NOMO-1 treated with DMSO at 0.1 percent for 48 hours (cell line): Measurements from ENCODE around the gene PCBP1.
A peak's percentile ranks its signal among the peaks of the same experiment; 100 is the strongest.
"Not testable (repeated sequence)": the region's sequence is repeated elsewhere in the genome, so short reads cannot be mapped to it uniquely, and the experiment has no call there.

Experiments
- DNase-seq: peaks from one replicate; lab custom pipeline; 2025; ENCODE audit not compliant: unreplicated experiment; lab: John Stamatoyannopoulos, UW

PCBP1 gene

DNA sequence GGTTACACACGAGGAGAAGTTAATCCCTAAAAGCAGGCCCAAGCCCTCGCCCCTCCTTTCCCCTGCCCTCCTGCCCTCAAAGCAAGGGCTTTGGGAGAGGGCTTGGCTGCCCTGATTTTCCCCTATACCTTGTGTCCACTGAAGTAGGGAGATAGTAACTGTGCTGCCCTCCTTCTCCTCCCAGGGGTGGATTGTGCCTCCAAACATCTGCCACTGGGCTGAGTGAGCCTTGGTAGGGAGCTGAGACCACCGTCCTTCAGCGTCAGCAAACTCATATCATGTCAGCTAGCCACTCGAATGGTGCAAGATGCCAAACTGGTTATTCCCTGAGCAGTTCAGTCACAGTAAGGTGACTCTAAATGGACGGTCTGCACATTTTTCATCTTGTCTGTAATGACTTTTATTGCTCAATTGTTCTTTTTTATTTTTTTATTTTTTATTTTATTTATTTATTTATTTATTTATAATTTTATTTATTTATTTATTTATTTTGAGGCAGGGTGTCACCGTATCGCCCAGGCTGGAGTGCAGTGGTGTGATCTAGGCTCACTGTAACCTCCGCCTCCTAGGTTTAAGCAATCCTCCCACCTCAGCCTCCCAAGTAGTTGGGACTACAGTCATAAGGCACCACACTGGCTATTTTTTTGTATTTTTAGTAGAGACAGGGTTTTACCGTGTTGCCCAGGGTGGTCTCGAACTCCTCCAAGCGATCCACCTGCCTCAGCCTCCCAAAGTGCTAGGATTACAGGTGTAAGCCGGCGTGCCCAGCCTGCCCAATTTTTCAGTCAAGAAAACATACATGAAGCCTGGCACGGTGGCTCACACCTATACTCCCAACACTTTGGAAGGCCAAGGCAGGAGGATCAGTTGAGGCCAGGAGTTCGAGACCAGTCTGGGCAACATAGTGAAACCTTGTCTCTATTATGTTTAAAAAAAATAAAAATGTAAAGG, 8.7 kb downstream of the PCBP1 start:
- no peak for DNase-seq

DNA sequence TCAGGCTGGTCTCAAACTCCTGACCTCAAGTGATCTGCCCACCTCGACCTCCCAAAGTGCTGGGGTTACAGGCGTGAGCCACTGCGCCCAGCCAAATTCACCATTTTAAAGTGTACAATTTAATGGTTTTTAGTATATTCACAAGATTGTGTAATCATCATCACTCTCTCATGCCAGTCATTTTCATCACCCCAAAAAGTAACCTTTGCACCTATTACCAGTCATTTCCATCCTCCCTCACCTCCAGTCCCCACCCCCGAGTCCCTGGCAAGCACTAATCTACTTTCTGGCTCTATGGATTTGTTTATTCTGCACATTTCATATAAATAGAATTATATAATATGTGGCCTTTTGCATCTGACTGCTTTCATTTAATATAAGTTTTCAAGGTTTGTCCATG, 10.8 kb downstream of the PCBP1 start:
- no peak for DNase-seq

DNA sequence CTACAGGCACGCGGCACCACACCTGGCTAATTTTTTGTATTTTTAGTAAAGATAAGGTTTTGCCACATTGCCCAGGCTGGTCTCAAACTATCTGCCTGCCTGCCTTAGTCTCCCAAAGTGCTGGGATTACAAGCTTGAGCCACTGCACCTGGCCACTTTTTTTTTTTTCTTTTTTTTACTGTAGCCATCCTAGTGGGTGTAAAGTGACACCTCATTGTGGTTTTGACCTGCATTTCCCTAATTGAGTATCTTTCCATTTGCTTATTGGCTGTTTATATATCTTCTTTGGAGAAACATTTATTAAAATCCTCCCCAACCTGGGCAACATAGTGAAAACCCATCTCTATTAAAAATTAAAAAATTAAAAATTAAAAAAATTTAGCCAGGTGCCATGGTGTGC, 12.0 kb downstream of the PCBP1 start:
- no peak for DNase-seq

DNA sequence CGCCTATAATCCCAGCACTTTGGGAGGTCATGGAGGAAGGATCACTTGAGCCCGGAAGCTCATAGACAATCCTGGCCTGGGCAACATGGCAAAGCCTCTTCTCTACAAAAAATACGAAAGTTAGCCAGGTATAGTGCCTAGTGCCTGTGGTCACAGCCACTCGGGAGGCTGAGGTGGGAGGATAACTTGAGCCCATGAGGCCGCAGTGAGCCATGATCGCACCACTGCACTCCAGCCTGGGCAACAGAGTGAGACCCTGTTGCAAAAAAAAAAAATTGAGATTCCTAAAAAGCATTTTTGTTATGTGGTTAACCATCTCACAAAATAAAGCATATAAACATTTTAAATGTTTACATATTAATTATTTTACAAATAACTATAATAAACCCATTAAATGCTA, 13.9 kb downstream of the PCBP1 start:
- no peak for DNase-seq

DNA sequence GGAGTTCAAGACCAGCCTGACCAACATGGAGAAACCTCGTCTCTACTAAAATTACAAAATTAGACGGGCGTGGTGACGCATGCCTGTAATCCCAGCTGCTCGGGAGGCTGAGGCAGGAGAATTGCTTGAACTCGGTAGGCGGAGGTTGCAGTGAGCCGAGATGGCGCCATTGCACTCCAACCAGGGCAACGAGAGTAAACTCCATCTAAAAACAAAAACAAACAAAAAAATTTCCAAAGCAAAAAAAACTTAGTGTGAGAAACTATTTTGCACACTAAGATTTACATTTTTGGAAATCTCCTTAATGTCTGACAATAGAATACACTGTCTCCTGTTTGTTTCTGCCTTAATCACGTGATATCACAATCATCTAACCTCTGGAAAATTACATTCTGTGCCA, 14.4 kb downstream of the PCBP1 start:
- DNase-seq: not testable (repeated sequence)

DNA sequence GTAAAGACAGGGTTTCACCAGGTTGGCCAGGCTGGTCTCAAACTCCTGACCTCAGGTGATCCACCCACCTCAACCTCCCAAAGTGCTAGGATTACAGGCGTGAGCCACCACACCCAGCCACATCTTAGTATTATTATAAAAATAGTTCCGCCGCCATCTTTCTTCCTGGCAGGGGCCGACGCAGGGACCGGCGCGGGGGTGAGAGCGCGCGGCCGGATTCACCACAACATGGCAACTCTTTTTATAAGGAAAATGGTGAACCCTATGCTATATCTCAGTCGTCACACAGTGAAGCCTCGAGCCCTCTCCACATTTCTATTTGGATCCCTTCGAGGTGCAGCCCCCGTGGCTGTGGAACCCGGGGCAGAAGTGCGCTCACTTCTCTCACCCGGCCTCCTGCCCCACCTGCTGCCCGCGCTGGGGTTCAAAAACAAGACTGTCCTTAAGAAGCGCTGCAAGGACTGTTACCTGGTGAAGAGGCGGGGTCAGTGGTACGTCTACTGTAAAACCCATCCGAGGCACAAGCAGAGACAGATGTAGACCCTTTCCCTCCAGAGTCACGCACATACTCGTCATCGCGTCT, 15.1 kb downstream of the PCBP1 start:
- DNase-seq: not testable (repeated sequence)

DNA sequence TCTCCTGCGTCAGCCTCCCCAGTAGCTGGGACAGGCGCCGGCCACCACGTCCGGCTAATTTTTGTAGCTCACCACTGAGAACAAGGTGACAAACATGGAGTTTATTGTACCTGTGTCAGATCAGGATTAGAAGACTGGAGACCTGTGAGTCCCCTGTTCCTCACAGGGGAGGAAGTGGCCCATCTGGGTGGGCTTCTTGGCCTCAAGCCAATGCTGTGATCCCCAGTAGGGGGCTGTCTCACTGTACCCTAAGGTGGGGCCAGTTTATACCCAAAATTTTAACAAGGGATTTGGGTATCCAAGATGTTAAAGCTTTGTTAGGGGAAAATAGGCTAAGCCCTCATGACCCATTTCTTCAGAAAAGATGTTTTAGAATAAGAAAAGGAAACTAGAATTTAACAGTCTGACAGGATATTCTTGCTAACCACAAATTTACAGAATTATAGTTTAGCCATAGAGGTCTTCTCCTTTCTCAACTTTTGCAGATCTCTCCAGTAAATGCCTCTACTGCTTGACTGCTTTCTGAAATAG, 16.3 kb downstream of the PCBP1 start:
- peak; percentile 55 for DNase-seq

DNA sequence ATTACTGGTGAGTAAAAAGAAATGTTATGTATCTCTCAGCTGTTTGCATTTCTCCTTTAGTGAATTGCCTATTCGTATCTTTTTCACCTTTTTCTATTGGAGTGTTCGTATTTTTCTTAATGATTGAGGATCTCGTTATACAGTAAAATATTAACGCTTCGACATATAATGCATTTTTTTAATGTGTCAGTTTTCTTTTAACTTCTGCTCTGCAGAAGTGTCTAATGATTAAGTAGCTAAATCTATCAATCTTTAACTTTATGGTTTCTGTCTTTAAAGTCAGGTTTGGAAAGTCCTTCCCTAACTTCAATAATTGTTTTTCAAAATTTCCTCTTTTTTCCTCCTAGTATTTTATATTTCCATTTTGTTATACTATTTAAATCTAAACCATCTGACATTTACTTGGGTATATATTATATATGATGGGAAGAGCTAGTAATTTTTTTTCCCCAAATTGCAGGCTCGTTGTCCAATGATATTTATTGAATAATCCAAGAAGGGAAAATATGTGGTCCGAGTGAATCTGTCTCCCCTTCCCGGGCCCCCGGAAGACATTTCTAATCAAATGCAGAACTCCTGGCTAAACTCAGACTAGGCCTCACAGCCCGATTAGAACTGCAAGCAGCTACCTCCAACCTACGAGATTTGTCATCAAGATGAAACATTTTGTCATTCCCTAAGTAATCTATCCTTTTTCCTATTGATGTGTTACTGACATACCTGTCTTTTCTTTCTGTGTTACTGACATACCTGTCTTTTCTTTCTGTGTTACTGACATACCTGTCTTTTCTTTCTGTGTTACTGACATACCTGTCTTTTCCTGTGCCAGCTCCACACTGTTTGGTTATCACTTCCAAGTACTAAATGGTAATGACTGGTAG, 17.2 kb downstream of the PCBP1 start:
- DNase-seq: peak; percentile 82

DNA sequence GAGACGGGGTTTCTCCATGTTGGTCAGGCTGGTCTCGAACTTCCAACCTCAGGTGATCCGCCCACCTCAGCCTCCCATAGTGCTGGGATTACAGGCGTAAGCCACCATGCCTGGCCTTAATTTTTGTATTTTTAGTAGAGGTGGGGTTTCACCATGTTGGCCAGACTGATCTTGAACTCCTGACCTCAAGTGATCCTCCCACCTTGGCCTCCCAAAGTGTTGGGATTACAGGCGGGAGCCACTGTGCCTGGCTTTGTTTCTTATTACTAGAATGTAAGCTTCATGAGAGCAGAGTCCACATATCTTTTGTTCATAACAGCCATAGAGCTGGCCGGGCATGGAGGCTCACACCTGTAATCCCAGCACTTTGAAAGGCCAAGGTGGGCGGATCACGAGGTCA, 18.9 kb downstream of the PCBP1 start:
- DNase-seq: not testable (repeated sequence)

DNA sequence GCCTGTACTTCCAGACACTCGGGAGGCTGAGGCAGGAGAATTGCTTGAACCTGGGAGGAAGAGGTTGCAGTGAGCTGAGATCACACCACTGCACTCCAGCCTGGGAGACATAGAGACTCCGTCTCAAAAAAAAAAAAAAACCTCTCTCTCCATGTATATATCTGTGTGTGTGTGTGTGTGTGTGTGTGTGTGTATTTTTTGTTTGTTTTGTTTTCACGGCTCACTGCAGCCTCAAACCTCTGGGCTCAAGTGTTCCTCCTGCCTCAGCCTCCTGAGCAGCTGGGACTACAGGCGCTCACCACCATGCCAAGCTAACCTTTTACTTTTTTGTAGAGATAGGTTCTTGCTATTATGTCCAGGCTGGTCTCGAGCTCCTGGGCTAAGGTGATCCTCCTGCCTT, 23.1 kb downstream of the PCBP1 start:
- DNase-seq: not testable (repeated sequence)

DNA sequence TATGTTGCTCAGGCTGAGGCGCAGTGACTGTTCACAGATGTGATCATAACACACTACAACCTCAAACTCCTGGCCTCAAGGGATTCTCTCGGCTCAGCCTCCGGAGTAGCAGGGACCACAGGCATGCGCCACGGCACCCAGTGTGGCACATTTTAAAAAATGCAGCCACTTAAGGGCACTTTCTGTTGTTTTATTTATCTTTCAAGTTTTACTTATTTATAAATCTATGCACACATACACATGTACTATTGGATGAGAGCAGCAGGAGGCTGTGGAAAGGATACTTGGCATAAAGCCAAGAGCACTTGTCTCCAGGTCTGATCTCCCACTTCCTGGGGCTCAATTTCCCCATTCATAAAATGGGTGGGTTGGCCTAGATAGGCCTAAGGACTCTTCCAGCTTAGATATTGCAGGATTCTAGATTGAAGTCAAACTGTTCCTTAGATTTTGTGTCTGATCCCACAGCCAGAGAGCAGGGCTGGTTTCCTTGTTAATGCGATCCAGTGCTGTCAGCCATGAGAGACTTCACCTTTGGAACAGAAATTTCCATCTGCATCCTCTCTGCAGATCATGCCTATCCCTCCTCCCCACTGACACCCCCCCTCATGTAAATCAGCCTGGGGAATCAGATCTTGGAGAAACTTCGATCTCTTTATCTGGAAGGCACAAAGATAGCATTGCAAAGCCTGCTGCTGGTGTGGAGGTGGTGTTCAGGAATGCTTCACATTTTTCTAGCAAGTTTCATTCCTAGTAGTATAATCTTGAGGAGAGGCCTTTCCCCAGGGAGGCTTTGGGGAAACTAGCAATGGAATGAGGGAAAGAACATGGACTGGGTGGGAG, 24.7 kb downstream of the PCBP1 start:
- DNase-seq: no peak

DNA sequence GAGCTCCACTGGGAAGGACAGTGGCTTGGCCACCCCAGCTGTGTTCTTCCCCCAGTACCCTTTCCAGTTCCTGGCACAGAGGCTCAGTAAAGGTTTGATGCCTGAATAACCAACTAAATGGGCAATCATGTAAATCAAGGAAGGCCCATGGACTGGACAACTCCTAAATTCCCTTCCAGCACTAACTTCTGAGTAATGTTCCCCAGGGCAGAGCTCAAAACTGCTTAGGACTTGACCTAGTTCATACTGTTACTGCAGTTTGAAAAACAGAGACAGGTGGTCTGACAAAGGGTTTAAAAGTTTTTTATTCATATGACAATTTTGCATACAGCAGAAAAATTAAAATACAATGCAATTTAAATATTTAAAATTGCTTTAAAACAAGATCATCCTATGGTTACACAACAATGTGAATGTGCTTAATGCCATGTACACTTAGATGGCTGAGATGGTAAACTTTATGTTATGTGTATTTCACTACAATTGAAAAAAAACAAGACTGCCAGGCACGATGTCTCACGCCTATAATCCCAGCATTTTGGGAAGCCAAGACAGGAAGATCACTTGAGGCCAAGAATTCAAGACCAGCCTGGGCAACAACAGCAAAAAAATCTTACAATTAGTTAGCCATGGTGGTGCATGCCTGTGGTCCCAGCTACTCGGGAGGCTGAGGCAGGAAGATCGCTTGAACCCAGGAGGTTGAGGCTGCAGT, 26.2 kb downstream of the PCBP1 start:
- no peak for DNase-seq

DNA sequence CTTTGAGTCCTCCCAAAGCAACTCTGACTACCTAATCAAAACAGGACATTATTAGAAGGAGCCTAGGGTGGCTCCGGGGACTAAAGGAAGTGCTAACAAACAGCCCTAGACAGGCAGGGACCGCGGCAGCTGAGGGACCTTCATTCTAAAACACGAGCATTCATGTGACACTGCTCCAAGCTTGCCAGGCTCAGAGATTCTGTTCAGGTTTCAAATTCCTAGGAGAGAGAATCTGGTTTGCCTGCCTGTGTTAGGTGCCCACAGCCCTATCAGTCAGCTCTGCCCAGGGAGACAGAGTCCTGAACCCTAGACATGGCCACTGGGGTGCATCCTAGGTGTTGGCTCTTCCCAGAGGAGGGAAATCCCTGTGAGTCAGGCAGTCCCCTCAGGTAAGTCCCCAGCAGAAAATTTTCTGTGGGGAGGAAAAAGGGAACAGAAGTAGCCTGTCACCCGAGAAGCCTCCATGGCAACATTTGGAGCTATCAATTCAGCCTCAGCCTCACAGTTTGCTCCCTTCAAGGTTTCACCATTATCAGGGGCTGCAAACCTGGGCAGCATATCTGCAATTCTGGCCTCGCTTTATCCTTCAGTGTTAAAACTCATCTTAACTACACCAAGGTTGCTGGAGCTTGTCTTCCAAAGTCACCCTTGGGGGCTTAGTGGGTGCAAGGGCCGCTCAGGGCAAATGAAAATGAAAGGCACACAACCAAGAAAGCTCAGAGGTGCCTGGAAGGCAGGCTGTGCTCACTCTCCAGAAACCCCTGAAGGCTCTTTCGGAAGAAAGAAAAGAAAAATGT, 28.6 kb downstream of the PCBP1 start:
- DNase-seq: no peak

DNA sequence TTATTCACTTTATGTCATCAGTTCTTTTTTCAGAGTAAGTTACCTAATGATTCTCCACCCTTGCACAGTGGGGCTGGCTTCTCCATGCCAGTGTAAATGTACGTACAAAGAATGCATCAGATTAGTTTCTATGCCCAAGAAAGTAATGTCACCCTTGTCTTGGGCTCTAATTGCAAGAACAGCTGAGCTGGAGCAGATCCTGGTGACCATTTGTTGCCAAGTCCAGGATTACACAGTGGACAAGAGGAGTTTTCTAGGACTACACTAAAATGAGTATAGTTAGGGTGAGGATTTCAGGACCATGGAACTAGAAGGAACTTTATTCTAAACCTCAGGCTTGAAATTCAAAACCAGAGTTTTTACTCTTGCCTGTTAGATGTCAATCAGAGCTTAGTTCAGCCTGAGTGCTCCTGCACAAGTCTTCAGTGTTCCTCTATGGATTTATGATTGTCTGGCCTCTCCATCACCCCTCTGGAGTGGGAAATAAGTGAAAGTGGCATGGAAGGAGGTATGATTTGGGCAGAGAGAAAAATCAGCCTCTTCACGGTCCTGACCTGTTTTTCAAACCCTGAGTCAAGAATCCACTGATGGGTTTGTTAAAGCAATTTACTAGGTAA, 29.8 kb downstream of the PCBP1 start:
- DNase-seq: no peak

DNA sequence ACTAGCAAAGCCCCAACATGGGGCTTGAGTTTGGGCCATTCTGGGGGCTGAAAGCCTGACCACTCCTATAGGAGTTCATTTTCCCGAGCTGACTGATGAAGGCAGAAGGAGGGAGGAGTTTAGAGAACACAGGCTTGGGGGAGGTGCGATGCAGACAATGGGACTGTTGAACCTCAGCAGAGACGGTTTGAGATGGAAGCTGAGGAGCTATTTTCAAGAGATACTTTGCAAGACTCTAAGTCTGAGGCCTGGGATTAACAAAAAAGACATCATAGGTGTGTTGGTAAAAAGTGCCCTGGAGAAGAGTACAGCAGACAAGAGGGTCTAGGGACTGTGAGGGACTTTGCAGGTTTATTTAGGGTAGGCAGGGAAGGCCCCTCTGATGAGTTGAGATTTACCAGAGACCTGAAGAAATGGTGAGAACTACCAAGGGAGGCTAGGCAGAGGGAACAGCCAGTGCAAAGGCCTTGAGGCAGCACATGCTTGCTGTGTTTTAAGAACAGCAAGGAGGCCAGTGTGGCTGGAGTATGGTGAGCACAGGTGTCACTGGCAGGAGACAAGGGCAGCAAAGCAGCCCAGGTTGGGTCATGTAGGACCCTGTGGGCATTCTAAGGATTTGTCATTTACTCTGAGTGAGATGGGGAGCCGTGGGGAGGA, 31.6 kb downstream of the PCBP1 start:
- no peak for DNase-seq

DNA sequence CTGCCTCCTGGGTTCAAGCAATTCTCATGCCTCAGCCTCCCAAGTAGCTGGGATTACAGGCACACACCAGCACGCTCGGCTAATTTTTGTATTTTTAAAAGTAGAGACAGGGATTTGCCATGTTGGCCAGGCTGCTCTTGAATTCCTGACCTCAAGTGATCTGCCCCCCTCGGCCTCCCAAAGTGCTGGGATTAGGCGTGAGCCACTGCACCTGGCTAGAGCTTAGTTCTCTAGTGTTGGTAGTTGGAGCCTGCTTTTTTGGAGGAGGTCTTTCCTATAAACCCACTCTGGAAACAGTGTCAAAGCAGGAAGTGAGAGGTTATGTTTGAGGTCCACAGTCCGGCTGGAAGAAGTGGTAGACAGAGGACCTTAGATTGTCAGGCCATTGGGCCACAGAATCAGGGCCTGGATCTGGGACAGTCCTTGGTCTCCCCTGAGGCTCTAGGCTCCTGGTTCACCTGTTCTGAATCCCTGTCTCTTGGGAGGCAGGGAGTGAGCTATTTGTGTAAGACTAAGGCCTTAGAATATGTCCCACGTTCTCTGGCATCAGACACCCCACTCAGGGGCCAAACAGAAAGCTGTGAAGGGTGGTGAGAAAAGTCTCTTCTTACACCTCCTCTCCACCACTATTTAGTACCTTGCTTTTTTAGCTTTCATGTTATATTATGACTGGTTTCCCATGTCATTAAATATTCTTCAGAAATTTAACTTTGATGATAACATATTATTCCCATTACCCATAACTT, 34.5 kb downstream of the PCBP1 start:
- DNase-seq: no peak

DNA sequence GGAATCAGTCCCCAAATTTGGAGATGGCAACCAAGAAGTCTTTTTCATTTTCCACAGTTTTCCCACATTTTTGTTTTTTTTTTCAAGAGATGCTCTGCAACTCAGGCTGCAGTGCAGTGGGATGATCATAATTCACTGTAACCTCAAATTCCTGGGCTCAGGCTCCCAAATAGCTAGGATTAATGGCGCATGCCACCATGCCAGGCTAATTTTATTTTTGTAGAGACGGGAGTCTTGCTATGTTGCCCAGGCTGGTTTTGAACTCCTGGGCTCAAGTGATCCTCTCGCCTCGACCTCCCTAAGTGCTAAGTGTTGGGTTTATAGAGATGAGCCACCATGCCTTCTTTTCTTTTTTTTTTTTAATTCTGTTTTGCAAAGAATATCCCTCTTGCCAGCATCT, 35.2 kb downstream of the PCBP1 start:
- DNase-seq: no peak
